SU-DHL-6 (cell line): ENCODE measurements around the gene GPR84.

Experiments
- H2AFZ ChIP-seq: fragments of 200-600 bp; sonication (generic); 2 replicates; pipeline ENCODE4 v1.6.1; 2014; ENCODE audit warnings: low read depth, mild to moderate bottlenecking, moderate library complexity, mixed read lengths, antibody characterized with exemption, low read length; ENCODE audit not compliant: severe bottlenecking
- H3F3A ChIP-seq: fragments of 200-600 bp; shearing (Covaris generic); 2 replicates; pipeline ENCODE4 v1.6.0; 2016; ENCODE audit warnings: antibody characterized with exemption, mild to moderate bottlenecking; ENCODE audit not compliant: insufficient read depth
- H3K27ac ChIP-seq: fragments of 200-600 bp; sonication (generic); 2 replicates; pipeline ENCODE4 v1.5.1; 2016; ENCODE audit warnings: low read depth, mild to moderate bottlenecking, low read length, moderate library complexity, mixed read lengths
- H3K27me3 ChIP-seq: fragments of 200-600 bp; sonication (generic), shearing (Covaris generic); 2 replicates; pipeline ENCODE4 v1.6.0; 2014; ENCODE audit warnings: mild to moderate bottlenecking, low read length
- H3K36me3 ChIP-seq: fragments of 200-600 bp; sonication (generic); 2 replicates; pipeline ENCODE4 v1.6.1; 2014; ENCODE audit warnings: mild to moderate bottlenecking, low read length, mixed read lengths
- H3K4me2 ChIP-seq: fragments of 300-600, 200-600 bp; shearing (Covaris generic), sonication (generic); 2 replicates; pipeline ENCODE4 v1.6.0; 2014; ENCODE audit warnings: low read length, low read depth, mild to moderate bottlenecking; ENCODE audit not compliant: poor library complexity, severe bottlenecking
- H3K4me3 ChIP-seq: fragments of 200-600 bp; sonication (generic); 2 replicates; pipeline ENCODE4 v1.5.1; 2014; ENCODE audit warnings: antibody characterized with exemption, low read length, mild to moderate bottlenecking, mixed read lengths; ENCODE audit not compliant: insufficient read depth, poor library complexity, severe bottlenecking
- H3K79me2 ChIP-seq: fragments of 200-600 bp; sonication (generic); 2 replicates; pipeline ENCODE4 v1.6.1; 2014; ENCODE audit warnings: mild to moderate bottlenecking, low read length, moderate library complexity; ENCODE audit not compliant: insufficient read depth
- H3K9ac ChIP-seq: fragments of 200-600 bp; sonication (generic); 2 replicates; pipeline ENCODE4 v1.7.0; 2014; ENCODE audit warnings: mild to moderate bottlenecking, low read length
- H3K9me2 ChIP-seq: fragments of 200-600 bp; sonication (generic); replicated peaks from 2 replicates; pipeline ENCODE4 v1.6.1; 2014; ENCODE audit warnings: low read length; ENCODE audit not compliant: insufficient read depth
- H3K9me3 ChIP-seq: fragments of 200-600 bp; sonication (generic); 2 replicates; pipeline ENCODE4 v1.6.1; 2014; ENCODE audit warnings: low read length, mixed read lengths; ENCODE audit not compliant: insufficient read depth
- H4K20me1 ChIP-seq: fragments of 200-600 bp; sonication (generic); 2 replicates; pipeline ENCODE4 v1.6.1; 2014; ENCODE audit warnings: low read depth, mild to moderate bottlenecking, antibody characterized with exemption, low read length, moderate library complexity, mixed read lengths
- CTCF ChIP-seq: fragments of 200-600 bp; sonication (generic); IDR thresholded peaks from one replicate; pipeline ENCODE4 v1.5.1; 2017; ENCODE audit warnings: antibody characterized with exemption, mild to moderate bottlenecking, low read length, moderate library complexity; ENCODE audit not compliant: insufficient read depth, poor library complexity, severe bottlenecking
- EZH2phosphoT487 ChIP-seq: fragments of 200-600 bp; sonication (generic), shearing (Covaris generic); conservative IDR thresholded peaks from 2 replicates; pipeline ENCODE4 v1.6.1; 2018; ENCODE audit warnings: mild to moderate bottlenecking, antibody characterized with exemption, low read length, moderate library complexity, mixed read lengths

GPR84 gene

GRCh38 chr12:54369597-54370131 lies 5.4 kb upstream of the GPR84 start:
- Histone ChIP-seq H3K27me3 (no peaks in the 10 kb centered on the region), H3K27ac (peak overlapping the region; percentile 15), H3K9me2 (no peaks in the 10 kb centered on the region), H2AFZ (no peak overlapping the region), H4K20me1 (no peaks in the 10 kb centered on the region), H3K36me3 (no peaks in the 10 kb centered on the region), H3F3A (no peaks in the 10 kb centered on the region), H3K4me3 (peak overlapping the region; percentile 38), H3K9me3 (no peaks in the 10 kb centered on the region), H3K79me2 (no peaks in the 10 kb centered on the region), H3K4me2 (peak overlapping the region; percentile 58), H3K9ac (peak overlapping the region; percentile 45)
- TF ChIP-seq CTCF (no peak), EZH2phosphoT487 (no peak)

GRCh38 chr12:54368709-54369596 lies 4.7 kb upstream of the GPR84 start:
- Histone ChIP-seq H3K9me3 (no peaks in the 10 kb centered on the region), H3F3A (no peaks in the 10 kb centered on the region), H3K36me3 (no peaks in the 10 kb centered on the region), H3K4me3 (peak overlapping the region; percentile 20), H3K9ac (peak overlapping the region; percentile 45), H4K20me1 (no peaks in the 10 kb centered on the region), H2AFZ (peak overlapping the region; percentile 99), H3K27me3 (no peaks in the 10 kb centered on the region), H3K79me2 (no peaks in the 10 kb centered on the region), H3K4me2 (peak overlapping the region; percentile 58), H3K9me2 (no peaks in the 10 kb centered on the region), H3K27ac (peak overlapping the region; percentile 15)
- peak; percentile 83 for TF ChIP-seq CTCF
- no peak for TF ChIP-seq EZH2phosphoT487

- no peaks in the 10 kb centered on the region for H3K27me3 ChIP-seq
- peak overlapping the region; percentile 58 for H3K4me2 ChIP-seq
- H3K79me2 ChIP-seq, result no peaks in the 10 kb centered on the region
- H2AFZ ChIP-seq, result peak overlapping the region; percentile 99
- no peaks in the 10 kb centered on the region for H3F3A ChIP-seq
- H3K9ac ChIP-seq, result peak overlapping the region; percentile 45
- H3K9me2 ChIP-seq, result no peaks in the 10 kb centered on the region
- TF ChIP-seq EZH2phosphoT487 (no peak), CTCF (no peak)
- H3K27ac ChIP-seq, result no peak overlapping the region
- no peaks in the 10 kb centered on the region for H3K9me3 ChIP-seq
- H3K36me3 ChIP-seq, result no peaks in the 10 kb centered on the region
- H4K20me1 ChIP-seq, result no peaks in the 10 kb centered on the region
- H3K4me3 ChIP-seq, result no peak overlapping the region
These were observed 3.9 kb upstream of the GPR84 start for GRCh38 chr12:54368025-54368708.
